ENCODE measurements around the gene AGAP9. TPM values are rescaled to one million over a fixed set of nuclear protein-coding genes. Genes with fewer than 3 reads are reported as not detected.

Gene AGAP9
- total and polyA plus RNA-seq, 12 donors, result 0.24 to 35.6 (median 6.4) TPM

DNA sequence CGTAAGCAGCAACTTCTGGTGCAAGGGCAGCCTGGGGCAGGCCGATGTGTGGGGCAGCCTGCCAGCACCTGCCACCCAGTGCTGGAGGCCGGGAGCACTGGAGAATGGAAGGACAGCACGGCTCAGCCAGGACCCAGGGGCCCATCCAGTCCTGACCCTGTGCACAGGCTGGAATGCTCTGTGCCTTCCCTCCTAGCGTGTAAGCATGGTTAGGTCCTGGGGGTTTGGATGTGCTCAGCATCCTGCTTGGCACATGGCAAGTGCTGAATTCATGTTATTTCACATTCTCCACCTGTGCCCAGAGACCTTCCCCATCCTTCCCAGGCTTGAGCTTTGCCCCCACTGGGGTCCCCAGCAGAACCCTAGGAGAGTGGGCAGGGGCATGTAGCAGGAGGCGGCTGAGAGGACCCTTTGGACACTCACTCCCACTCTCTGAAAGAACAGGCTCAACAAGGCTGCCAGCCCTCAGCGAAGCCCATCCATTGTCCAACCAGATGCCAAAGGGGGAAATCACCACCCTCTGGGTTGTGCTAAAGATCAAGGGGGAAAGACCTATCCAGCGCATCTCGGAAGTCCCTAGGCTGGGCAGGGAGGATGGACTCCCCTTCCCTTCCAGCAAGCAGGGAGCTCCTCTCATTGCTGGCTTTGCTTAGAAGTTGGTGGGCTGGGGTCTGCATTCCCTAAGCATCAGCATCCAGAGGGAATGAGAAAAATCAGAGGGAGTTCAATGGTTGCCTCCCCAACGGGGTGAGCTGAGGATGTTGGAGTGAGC is 69.2 kb downstream of the AGAP9 start:
- 76 to 90% (median 78%) methylated on average over 3 to 10 of the region's 10 CpGs for WGBS, 4 donors
- TF ChIP-seq CTCF (IDR thresholded peaks at IDR 0.05) (no peak), POLR2A (IDR thresholded peaks at IDR 0.05) (no peak)
- H3K27ac ChIP-seq, result no peak overlapping the region
- intact Hi-C loops (cut with DNase I), result loop anchor here in 1 of 2 donors (10.0 kb wide), 1 partner anchor 89 kb away; no protein-coding TSS in a partner anchor
- no peaks in the 10 kb centered on the region for H3K9me3 ChIP-seq (replicated peaks in 1 of 3)
- no peaks in the 10 kb centered on the region for H3K36me3 ChIP-seq (replicated peaks in 1 of 2)
- DNase-seq, result no peak
- H3K27me3 ChIP-seq, result no peaks in the 10 kb centered on the region
- no peaks in the 10 kb centered on the region for H3K4me1 ChIP-seq (replicated peaks in 1 of 2)
- no peak overlapping the region for H3K4me3 ChIP-seq

DNA sequence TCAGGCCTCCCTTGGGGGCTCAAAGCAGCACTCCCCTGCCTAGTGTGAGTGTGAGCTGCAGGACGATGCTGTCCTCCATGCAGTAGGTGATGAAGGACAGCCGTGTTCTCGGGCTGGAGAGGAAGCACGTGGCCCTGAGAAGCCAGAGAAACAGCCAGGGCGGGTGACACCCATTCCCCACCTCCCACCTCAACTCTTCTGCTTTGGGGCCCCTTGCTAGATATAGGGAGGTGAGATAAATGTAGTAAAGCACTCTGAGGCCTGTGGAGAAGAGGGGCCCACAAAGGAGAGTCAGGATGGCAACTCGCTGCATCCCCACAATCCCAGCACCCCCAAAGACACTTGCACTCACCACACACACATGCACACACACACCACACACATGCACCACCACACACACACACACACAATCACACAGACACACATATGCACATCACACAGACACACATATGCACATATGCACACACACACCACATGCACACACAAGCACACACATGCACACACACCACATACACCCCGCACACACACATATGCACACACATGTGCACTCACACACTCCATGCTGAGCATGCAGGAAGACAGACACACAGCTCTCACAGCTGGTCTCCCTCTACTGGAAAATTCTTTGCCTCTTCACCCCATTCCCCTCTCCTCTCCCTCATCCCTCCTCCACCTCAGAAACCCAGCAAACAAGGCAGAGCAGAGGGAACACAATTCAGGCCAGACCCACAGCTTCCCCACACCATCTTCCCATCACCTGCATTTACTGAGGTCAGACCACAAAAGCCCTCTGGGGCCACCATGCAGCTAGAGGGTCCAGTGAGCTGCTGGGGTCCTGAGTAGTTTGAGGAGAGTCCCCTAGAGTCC is 70.1 kb downstream of the AGAP9 start:
- H3K27ac ChIP-seq, result no peak overlapping the region
- intact Hi-C loops (cut with DNase I), result loop anchor here in 1 of 2 donors (10.0 kb wide), 1 partner anchor 89 kb away; no protein-coding TSS in a partner anchor
- H3K4me1 ChIP-seq (replicated peaks in 1 of 2), result no peaks in the 10 kb centered on the region
- 51 to 69% (median 66%) methylated on average over 6 to 7 of the region's 7 CpGs for WGBS, 4 donors
- DNase-seq, result no peak
- H3K4me3 ChIP-seq, result no peak overlapping the region
- TF ChIP-seq POLR2A (IDR thresholded peaks at IDR 0.05), result no peak
- no peak for TF ChIP-seq CTCF (IDR thresholded peaks at IDR 0.05)
- H3K36me3 ChIP-seq (replicated peaks in 1 of 2), result no peaks in the 10 kb centered on the region
- H3K9me3 ChIP-seq (replicated peaks in 1 of 3), result no peaks in the 10 kb centered on the region
- no peaks in the 10 kb centered on the region for H3K27me3 ChIP-seq

DNA sequence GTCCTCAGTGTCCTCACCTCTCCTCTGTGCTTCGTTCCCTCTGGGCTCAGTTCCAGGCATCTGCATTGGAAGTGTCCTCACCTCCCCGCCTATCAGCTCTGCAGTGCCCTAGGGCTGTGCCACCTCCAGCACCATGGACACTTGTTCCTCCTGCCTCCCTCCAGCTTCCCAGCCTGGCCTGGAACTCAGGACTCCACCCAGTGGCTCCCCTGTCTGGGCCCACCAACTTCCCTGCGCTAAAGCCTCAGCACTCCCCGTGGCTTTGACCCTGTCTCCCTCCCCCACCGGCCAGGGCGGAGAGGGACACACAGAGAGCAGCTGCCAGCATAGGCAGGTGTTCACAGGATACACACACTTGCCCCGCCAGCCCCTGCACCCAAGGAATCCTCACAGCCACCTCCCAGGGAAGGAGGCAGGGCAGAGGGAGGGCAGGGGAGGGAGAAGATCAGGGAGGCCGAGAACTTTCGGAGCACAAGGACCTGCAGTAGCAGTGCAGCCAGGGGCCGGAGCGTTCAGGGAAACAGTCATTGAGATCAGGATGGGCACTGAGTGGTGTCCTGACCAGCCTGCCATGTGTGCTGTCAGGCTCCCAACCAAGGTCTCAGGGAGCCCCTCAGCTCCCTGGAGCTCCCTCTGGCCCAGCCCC is 70.8 kb downstream of the AGAP9 start:
- no peak for TF ChIP-seq CTCF (IDR thresholded peaks at IDR 0.05)
- TF ChIP-seq POLR2A (IDR thresholded peaks at IDR 0.05), result no peak

More for the DNA sequence above, 70.8 kb downstream of the AGAP9 start:
- no peak overlapping the region for H3K4me3 ChIP-seq
- 73 to 92% (median 77%) methylated on average over 8 to 11 of the region's 11 CpGs for WGBS, 4 donors
- H3K4me1 ChIP-seq (replicated peaks in 1 of 2), result no peaks in the 10 kb centered on the region
- no peaks in the 10 kb centered on the region for H3K36me3 ChIP-seq (replicated peaks in 1 of 2)
- no peaks in the 10 kb centered on the region for H3K9me3 ChIP-seq (replicated peaks in 1 of 3)
- no peak overlapping the region for H3K27ac ChIP-seq
- H3K27me3 ChIP-seq, result no peaks in the 10 kb centered on the region
- DNase-seq, result no peak
- intact Hi-C loops (cut with DNase I), result loop anchor here in 1 of 2 donors (10.0 kb wide), 1 partner anchor 88 kb away; no protein-coding TSS in a partner anchor
